H54 (cell line): ENCODE measurements around the gene IFNA8.
"Not testable (repeated sequence)": the region's sequence is repeated elsewhere in the genome, so short reads cannot be mapped to it uniquely, and the experiment has no call there.

Source experiments
- DNase-seq: peaks from one replicate; pipeline ENCODE4 v3.0.0; 2011; ENCODE audit warnings: low spot score, mixed read lengths; ENCODE audit not compliant: insufficient read length
- FAIRE-seq: peaks from 3 replicates; lab custom pipeline; 2011; peaks lifted over from hg19 to GRCh38; lab: Jason Lieb, UNC
- POLR2A ChIP-seq: IDR thresholded peaks from 2 replicates; pipeline ENCODE4 v1.6.1; 2011; ENCODE audit warnings: low read depth, mild to moderate bottlenecking, low read length

Gene IFNA8

DNA sequence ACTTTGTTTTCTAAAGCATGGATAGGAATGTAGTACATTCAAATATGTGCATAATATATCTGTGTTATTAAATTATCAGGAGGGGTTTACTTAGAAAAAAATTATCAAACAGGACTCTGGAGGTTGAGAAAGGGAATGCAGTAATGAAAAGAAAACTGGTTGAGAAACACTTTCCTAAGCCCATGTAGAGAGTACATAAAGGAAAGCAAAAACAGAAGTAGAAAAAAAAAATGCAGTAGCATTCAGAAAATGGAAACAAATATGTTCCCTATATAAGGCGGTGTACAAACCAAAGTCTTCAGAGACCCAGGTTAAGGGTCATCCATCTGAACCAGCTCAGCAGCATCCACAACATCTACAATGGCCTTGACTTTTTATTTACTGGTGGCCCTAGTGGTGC lies at the start of gene IFNA8:
IFNA8 (plus strand) TSS at position 301 of the 400 bp plus-strand sequence; CDS start at position 361, 60 bp downstream.
- FAIRE-seq (no peak), DNase-seq (no peak)
- no peak for TF ChIP-seq POLR2A

DNA sequence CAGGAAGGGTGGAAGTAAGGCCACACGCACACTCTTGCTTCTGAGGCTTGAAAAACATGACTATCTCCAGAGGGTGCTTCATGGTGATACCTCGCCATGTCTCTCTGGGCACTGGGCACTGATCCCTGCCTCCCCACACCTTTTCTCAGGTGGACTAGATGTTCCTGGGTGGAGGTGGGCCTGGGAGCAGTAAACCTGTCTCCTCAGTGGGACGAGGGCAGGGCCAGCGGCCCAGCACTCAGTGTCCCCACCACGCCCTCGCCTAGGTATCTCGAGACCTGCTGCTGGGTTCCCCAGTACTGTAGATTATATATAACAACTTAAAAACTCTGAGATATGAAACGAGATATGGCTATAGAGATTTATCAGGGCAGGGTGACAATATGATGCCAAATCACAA lies 46.6 kb upstream of the IFNA8 start:
- no peak for FAIRE-seq
- DNase-seq = no peak
- TF ChIP-seq POLR2A = no peak

DNA sequence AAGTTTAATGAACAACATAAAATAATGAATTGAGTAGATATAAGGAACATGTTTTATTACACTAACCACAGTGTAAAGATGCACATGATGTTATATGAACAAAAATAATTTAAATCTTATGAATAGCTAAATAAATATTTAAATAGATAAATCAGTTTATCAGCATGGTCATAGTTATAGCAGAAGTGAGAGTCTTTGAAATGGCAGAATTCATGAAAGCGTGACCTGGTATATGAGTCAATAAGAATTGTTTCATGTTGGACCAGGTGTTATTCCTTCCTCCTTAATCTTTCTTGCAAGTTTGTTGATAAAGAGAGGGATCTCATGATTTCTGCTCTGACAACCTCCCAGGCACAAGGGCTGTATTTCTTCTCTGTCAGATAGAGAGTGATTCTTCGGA lies 41.7 kb upstream of the IFNA8 start:
- not testable (repeated sequence) for FAIRE-seq, DNase-seq

DNA sequence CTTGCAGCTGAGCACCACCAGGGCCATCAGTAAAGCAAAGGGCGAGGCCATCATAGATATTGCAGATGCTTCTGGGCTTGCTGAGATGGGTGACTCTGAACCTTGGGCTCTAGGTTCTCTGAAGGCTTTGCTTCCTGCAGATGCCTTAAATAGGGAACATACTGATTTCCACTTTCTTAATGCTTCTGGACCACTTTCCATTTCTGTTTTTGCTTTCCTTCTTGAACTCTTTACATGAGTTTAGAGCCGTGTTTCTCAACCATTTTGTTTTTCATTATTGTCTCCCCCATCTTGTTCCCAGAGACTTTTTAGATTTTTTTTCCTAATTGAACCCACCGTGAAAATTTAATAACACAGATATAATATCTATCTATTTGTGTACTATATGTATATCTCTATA lies 41.0 kb upstream of the IFNA8 start, which contains the start of gene IFNA13:
IFNA13 (minus strand) TSS at position 101 of the 400 bp plus-strand sequence; CDS start at position 54, 47 bp downstream.
- FAIRE-seq (no peak), DNase-seq (no peak)
- TF ChIP-seq POLR2A = no peak

DNA sequence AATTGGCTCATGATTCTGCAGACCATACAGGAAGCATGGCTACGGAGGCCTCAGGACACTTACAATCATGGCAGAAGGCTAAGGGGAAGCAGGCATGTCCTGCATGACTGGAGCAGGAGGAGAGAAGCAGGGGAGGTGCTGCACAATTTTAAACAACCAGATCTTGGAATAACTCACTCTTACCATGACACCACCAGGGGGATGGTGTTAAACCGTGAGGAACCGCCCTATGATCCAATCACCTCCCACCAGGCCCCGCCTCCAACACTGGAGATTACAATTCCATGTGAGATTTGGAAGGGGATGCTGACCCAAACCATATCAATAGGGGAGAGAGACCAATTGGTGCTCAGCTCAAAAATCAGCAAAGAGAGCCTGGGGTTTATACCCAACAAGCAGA lies 37.5 kb upstream of the IFNA8 start:
- not testable (repeated sequence) for DNase-seq, FAIRE-seq

DNA sequence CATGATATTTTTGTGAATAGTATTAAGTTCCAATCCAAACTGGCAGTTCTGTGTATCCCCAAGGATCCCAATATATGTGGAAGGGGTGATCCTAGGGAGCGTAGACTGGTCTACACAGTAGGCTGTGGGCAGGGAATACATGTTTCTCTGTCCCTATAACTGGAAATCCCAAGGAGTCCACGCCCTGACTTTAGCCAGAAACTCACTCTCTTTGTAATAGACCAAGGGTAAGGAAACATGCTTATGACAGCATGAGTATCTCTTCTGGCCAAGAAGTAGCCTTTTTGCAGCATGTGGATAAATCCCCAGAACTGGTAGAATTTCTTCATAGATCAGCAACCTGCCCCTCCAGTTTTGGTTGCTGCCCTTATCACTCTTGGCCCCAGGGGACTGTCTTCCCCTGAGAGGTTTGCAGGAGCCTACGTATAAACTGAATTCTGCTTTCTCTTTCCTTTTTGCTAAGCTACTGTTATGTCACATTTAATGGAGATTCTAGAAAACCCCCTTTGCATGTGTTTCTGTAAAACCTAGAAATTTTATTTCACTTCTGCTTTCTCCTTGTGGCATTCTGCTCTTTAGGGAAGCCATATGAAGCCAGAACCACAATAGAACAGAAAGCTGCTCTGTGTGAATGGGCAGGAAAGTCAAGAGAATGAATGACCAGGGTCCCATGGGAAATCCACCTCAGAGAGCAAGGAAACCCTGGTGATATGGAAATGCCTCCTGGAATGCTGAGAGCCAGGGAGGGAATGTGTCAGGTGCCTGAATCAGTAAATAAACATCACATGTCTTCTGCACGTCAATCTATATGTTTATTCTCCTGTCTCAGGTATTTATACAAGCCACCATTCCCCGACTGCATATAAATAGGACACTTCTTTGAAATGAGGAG lies 27.2 kb upstream of the IFNA8 start:
- DNase-seq (no peak), FAIRE-seq (no peak)
- no peak for TF ChIP-seq POLR2A

DNA sequence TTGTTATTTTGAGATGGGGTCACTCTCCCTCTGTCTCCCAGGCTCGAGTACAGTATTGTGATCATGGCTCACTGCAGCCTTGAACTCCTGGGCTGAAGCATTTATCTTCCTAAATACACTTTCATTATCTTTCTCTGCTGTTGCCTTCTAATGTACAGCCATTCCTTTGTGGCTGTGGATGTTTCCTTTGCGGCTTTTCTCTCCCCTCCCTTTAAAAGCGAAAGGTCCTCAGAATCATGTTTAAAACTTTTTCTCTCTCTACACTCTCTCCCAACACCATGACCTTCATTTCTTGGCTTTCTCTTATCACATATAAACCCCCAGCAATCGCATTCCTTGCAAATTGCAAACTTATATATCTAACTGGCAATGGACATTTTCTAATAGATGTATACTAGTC lies 25.3 kb upstream of the IFNA8 start:
- DNase-seq = no peak
- peak; percentile 6 for FAIRE-seq
- TF ChIP-seq POLR2A = no peak

DNA sequence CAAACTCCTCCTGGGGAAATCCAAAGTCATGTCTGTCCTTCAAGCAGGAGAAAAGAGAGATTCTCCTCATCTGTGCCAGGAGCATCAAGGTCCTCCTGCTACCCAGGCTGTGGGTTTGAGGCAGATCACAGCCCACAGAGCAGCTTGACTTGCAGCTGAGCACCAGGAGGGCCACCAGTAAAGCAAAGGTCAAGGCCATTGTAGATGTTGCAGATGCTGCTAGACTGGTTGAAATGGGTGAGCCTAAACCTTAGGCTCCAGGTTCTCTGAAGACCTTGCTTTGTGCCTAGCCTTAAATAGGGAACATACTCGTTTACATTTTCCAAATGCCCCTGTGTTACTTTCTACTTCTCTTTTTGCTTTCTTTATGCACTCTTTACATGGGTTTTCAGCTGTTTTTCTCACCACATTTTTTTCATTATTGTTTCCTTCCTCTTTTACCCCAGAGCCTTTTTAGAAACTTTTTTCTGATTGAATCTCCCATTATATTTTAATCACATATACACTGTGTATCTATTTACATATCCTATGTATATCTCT lies 23.7 kb upstream of the IFNA8 start, which contains the start of gene IFNA2:
IFNA2 (minus strand) TSS at position 268 of the 540 bp plus-strand sequence; CDS start at position 199, 69 bp downstream.
- no peak for TF ChIP-seq POLR2A
- DNase-seq = no peak
- FAIRE-seq = no peak

DNA sequence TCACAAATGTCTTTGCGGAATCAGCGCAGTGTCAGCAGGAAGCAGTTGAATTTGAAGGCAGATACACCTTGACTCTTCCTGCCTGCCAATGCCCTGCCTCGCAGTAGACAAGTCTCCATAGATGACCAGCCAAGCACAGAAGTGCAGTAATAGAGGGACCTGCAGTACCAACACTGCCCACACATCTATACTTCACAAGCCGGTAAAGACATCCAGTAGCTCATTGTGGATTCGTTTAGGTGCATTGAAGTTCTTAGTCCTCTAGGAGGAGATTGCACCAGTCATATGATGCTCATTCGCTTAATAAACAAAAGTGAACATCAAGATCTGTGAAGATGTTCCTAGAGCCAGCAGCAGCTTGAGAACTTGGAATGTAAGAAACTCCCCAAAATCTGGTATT lies 16.6 kb upstream of the IFNA8 start:
- no peak for TF ChIP-seq POLR2A
- FAIRE-seq = no peak
- no peak for DNase-seq

DNA sequence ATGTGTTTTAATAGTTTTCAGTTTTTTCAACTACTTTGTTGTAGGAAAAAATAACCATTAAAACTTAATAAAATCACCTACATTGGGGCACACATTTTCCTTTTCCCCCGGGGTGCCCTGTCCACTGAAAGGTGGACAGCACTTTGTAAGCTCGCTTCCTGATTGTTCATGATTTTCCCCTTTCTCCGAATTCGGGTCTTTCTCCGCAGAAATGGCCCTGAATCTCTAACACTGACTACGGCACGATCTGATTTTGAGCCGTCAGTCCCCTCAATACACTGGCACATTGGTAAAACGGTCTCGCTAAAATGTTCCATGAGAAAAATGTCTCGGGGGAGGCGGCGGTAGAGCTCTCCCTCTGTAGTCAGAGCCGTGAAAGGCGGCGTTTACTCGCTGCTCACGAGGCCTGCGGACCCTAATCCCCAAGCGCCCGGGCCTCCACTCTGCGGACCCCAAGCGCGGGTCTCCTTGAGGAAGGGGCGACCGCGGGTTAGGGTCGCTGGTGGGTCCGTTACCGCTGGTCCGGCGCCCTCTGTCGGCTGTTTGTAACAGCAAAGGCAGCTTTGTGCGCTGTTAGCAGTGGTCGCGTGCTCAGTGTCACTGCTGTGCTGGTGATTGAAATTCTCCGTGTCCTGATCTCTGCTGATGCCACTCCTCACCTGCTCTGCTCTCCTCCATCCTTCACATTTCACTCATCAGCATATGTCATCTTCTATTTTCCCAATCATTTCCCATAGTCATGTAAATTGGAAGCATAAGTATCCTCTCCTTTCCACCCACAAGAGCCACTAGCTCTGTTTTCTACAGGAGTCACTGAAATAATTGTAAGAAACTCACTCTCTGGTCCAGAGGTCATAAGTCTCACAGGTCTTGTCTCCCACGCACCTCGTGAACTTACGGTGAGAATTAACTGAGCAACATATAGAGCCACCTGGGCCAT lies 12.9 kb upstream of the IFNA8 start:
- TF ChIP-seq POLR2A = no peak
- DNase-seq (peak; percentile 19), FAIRE-seq (peak; percentile 6)

DNA sequence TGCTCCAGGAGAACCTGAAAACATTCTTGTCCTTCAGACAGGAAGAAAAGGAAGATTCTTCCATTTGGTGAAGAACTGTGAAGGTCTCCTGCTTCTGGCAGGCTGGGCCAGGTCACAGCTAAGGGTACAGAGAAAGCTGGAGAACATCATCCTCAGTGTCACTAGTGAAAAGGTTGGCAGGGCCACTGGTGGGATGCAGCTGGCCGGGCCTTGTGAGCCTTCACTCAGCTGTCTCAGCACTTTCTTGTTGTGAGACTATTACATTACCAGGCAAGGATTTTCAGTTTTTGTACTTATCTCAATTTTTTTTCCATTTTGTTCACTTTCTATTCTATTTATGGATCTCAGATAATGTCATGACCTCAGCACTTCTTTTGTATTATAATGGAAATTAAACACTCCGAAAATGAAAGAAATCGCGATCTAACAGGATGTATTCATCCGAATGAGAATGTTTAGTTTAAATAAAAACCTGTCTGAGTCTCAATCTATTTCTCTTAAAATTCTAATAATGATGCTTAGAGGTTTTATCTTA lies 9.9 kb upstream of the IFNA8 start:
- TF ChIP-seq POLR2A = no peak
- DNase-seq (no peak), FAIRE-seq (no peak)

DNA sequence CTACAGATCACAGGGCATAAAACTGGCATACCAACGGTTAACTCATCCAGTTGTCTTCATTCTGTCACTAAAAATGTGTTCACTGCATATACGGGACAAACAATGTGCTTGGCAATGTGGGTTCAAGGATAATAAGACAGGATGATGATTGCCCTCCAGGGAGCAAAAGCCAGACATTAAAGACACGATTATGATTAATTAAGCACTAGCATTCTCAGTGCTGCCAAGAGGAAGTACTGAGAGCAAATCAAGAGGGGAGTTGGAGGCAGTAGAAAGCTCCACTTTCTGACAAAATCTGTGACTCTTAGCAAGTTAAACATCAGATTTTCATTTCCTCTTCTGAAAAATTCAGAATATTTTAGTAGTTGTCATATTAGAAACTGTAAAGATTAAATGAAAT lies 9.0 kb upstream of the IFNA8 start:
- FAIRE-seq (no peak), DNase-seq (no peak)
- TF ChIP-seq POLR2A = no peak
